Measurements from ENCODE around the gene TIPIN. TPM values are rescaled to one million over a fixed set of nuclear protein-coding genes. Genes with fewer than 3 reads are reported as not detected.
"Not testable (repeated sequence)": the region's sequence is repeated elsewhere in the genome, so short reads cannot be mapped to it uniquely, and the experiment has no call there.

Gene TIPIN
- polyA plus RNA-seq, 2 donors: 6.3 to 7.7 TPM

DNA sequence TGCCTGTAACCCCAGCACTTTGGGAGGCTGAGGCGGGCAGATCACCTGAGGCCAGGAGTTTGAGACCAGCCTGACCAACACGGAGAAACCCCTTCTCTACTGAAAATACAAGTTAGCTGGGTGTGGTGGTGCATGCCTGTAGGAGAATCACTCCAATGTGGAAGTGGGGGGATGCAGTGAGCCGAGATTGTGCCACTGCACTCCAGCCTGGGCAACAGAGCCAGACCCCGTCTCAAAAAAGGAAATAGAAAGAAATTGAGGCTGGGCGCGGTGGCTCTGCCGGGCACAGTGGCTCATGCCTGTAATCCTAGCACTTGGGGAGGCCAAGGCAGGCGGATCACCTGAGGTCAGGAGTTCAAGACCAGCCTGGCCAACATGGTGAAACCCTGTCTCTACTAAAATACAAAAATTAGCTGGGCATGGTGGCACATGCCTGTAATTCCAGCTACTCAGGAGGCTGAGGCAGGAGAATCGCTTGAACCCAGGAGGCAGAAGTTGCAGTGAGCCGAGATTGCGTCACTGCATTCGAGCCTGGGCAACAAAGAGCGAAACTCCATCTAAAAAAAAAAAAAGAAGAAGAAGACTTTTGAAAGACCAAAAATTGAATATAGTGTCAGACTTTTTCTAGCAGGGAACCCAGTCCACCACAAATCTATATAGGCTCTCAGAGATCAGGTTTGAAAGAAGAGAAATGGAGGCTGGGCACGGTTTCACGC lies 5.4 kb upstream of the TIPIN start:
- H3K27me3 ChIP-seq (ENCODE audit: control insufficient read depth in 1 of 2, insufficient read depth in 2 of 2, low read length in 2 of 2); H3K4me1 ChIP-seq (ENCODE audit: control insufficient read depth in 2 of 2, insufficient read depth in 2 of 2, low read length in 1 of 2); H3K4me3 ChIP-seq (ENCODE audit: low read depth in 1 of 2, low read length in 2 of 2); H3K9me3 ChIP-seq (ENCODE audit: control insufficient read depth in 2 of 2, insufficient read depth in 1 of 2, low read depth in 1 of 2, low read length in 1 of 2); H3K36me3 ChIP-seq (ENCODE audit: control insufficient read depth in 2 of 2, insufficient read depth in 2 of 2, low read length in 1 of 2); H3K27ac ChIP-seq (ENCODE audit: low read depth in 2 of 2, low read length in 1 of 2): not testable (repeated sequence)
- 84 to 88% methylated on average over 15 of the region's 15 CpGs for WGBS, 2 donors

DNA sequence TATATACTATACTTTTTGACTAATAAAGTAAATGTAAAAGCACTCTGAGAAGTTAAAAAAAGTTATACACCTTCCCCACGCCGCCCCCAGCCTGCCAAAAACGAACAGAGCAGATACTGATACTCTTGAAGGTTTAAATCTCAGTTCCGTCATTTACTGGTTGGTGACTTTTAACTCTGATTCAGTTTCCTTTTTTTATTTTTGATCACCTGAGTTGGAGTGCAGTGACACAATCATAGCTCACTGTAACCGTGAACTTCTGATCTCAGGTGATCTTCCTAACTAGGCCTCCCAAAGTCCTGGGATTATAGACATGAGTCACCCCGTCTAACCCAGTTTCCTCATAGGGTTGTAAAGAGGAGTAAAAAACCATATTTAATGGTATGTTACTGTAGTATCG lies 3.3 kb upstream of the TIPIN start:
- H3K9me3 ChIP-seq (ENCODE audit: control insufficient read depth in 2 of 2, insufficient read depth in 1 of 2, low read depth in 1 of 2, low read length in 1 of 2): no peaks in the 10 kb centered on the region
- no peaks in the 10 kb centered on the region for H3K36me3 ChIP-seq (ENCODE audit: control insufficient read depth in 2 of 2, insufficient read depth in 2 of 2, low read length in 1 of 2)
- peak overlapping the region; percentile 80 to 88 for H3K27ac ChIP-seq (ENCODE audit: low read depth in 2 of 2, low read length in 1 of 2)

DNA sequence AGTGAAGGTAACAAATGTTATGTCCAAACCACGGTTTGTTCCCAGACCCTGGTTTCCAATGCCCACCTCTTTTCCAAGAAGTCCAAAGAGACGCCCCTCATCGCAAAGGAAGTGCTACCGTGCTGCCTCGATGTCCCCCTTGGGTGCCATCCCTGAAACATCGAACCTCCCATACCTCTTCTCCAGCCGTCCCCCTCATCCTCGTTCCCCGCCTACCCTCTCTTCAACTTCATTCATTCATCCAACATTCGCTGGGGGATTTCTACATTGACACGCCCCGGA lies 467 bp downstream of the TIPIN start:
- H3K4me3 ChIP-seq (ENCODE audit: low read depth in 1 of 2, low read length in 2 of 2): peak overlapping the region; percentile 67 to 74
- H3K36me3 ChIP-seq (ENCODE audit: control insufficient read depth in 2 of 2, insufficient read depth in 2 of 2, low read length in 1 of 2): no peaks in the 10 kb centered on the region
- no peaks in the 10 kb centered on the region for H3K9me3 ChIP-seq (ENCODE audit: control insufficient read depth in 2 of 2, insufficient read depth in 1 of 2, low read depth in 1 of 2, low read length in 1 of 2)
- no peaks in the 10 kb centered on the region for H3K27me3 ChIP-seq (ENCODE audit: control insufficient read depth in 1 of 2, insufficient read depth in 2 of 2, low read length in 2 of 2)
- peaks cover 0 to 2% of the 10 kb centered on the region in 2 donors for H3K4me1 ChIP-seq (ENCODE audit: control insufficient read depth in 2 of 2, insufficient read depth in 2 of 2, low read length in 1 of 2)
- H3K27ac ChIP-seq (ENCODE audit: low read depth in 2 of 2, low read length in 1 of 2): peak overlapping the region; percentile 75 to 86
- WGBS, 2 donors: 2% methylated on average over 12 of the region's 12 CpGs

More for the DNA sequence above, 3.3 kb upstream of the TIPIN start:
- Histone ChIP-seq H3K4me1 (ENCODE audit: control insufficient read depth in 2 of 2, insufficient read depth in 2 of 2, low read length in 1 of 2) (peaks cover 0 to 2% of the 10 kb centered on the region in 2 donors), H3K4me3 (ENCODE audit: low read depth in 1 of 2, low read length in 2 of 2) (no peak overlapping the region), H3K27me3 (ENCODE audit: control insufficient read depth in 1 of 2, insufficient read depth in 2 of 2, low read length in 2 of 2) (no peaks in the 10 kb centered on the region)
- 66 to 67% methylated on average over 7 of the region's 7 CpGs for WGBS, 2 donors

DNA sequence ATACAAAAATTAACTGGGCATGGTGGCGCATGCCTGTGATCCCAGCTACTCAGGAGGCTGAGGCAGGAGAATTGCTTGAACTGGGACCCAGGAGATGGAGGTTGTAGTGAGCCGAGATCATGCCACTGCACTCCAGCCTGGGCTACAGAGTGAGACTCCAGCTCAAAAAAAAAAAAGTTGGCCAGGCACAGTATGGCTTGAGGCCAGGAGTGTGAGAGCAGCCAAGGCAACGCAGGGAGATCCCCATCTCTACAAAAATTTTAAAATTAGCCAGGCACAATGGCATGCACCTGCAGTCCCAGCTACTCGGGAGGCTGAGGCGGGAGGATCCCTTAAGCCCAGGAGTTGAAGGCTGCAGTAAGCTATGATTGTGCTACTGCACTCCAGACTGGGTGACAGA lies 8.0 kb downstream of the TIPIN start:
- H3K9me3 ChIP-seq (ENCODE audit: control insufficient read depth in 2 of 2, insufficient read depth in 1 of 2, low read depth in 1 of 2, low read length in 1 of 2); H3K27me3 ChIP-seq (ENCODE audit: control insufficient read depth in 1 of 2, insufficient read depth in 2 of 2, low read length in 2 of 2); H3K27ac ChIP-seq (ENCODE audit: low read depth in 2 of 2, low read length in 1 of 2); H3K4me1 ChIP-seq (ENCODE audit: control insufficient read depth in 2 of 2, insufficient read depth in 2 of 2, low read length in 1 of 2); H3K4me3 ChIP-seq (ENCODE audit: low read depth in 1 of 2, low read length in 2 of 2); H3K36me3 ChIP-seq (ENCODE audit: control insufficient read depth in 2 of 2, insufficient read depth in 2 of 2, low read length in 1 of 2): not testable (repeated sequence)
- WGBS, 2 donors: 46 to 52% methylated on average over 5 of the region's 5 CpGs

DNA sequence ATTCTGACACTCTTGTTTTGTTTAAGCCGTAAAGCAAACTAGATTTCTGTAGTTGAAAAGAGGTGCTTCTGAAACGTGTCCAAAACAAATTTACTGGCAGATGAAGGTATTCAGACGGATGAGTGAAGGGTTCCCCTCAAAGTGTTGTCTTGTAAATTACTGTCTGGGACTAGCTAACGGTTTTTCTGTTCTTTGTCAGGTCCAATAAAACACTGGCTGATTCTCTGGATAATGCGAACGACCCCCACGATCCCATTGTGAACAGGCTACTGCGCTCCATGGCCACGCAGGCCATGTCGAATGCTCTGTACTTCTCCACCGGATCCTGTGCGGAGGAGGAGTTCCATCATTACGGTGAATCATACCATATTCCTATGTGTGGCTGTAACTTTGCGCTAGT lies 27.7 kb downstream of the TIPIN start:
- no peak overlapping the region for H3K27ac ChIP-seq (ENCODE audit: low read depth in 2 of 2, low read length in 1 of 2)
- H3K27me3 ChIP-seq (ENCODE audit: control insufficient read depth in 1 of 2, insufficient read depth in 2 of 2, low read length in 2 of 2): no peaks in the 10 kb centered on the region
- peaks cover 6 to 13% of the 10 kb centered on the region in 2 donors for H3K36me3 ChIP-seq (ENCODE audit: control insufficient read depth in 2 of 2, insufficient read depth in 2 of 2, low read length in 1 of 2)
- no peaks in the 10 kb centered on the region for H3K9me3 ChIP-seq (ENCODE audit: control insufficient read depth in 2 of 2, insufficient read depth in 1 of 2, low read depth in 1 of 2, low read length in 1 of 2)
- WGBS, 2 donors: 91 to 94% methylated on average over 14 of the region's 14 CpGs
- no peaks in the 10 kb centered on the region for H3K4me1 ChIP-seq (ENCODE audit: control insufficient read depth in 2 of 2, insufficient read depth in 2 of 2, low read length in 1 of 2)
- H3K4me3 ChIP-seq (ENCODE audit: low read depth in 1 of 2, low read length in 2 of 2): no peak overlapping the region

DNA sequence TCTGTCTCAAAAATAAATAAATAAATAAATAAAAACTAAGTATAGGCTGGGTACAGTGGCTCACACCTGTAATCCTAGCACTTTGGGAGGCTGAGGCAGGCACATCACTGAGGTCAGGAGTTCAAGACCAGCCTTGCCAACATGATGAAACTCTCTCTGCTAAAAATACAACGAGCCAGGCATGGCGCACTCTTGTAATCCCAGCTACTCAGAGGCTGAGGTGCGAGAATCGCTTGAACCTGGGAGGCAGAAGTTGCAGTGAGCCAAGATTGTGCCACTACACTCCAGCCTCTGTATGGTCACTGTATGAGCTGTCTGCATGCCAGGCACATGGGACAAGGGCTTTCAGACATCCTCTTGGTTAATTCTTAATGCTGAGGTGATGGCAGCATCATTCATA lies 28.7 kb downstream of the TIPIN start:
- no peak overlapping the region for H3K4me3 ChIP-seq (ENCODE audit: low read depth in 1 of 2, low read length in 2 of 2)
- no peaks in the 10 kb centered on the region for H3K4me1 ChIP-seq (ENCODE audit: control insufficient read depth in 2 of 2, insufficient read depth in 2 of 2, low read length in 1 of 2)
- no peaks in the 10 kb centered on the region for H3K27me3 ChIP-seq (ENCODE audit: control insufficient read depth in 1 of 2, insufficient read depth in 2 of 2, low read length in 2 of 2)
- WGBS, 2 donors: 92 to 94% methylated on average over 4 of the region's 4 CpGs
- peaks cover 6 to 19% of the 10 kb centered on the region in 2 donors for H3K36me3 ChIP-seq (ENCODE audit: control insufficient read depth in 2 of 2, insufficient read depth in 2 of 2, low read length in 1 of 2)
- H3K27ac ChIP-seq (ENCODE audit: low read depth in 2 of 2, low read length in 1 of 2): no peak overlapping the region
- H3K9me3 ChIP-seq (ENCODE audit: control insufficient read depth in 2 of 2, insufficient read depth in 1 of 2, low read depth in 1 of 2, low read length in 1 of 2): no peaks in the 10 kb centered on the region

DNA sequence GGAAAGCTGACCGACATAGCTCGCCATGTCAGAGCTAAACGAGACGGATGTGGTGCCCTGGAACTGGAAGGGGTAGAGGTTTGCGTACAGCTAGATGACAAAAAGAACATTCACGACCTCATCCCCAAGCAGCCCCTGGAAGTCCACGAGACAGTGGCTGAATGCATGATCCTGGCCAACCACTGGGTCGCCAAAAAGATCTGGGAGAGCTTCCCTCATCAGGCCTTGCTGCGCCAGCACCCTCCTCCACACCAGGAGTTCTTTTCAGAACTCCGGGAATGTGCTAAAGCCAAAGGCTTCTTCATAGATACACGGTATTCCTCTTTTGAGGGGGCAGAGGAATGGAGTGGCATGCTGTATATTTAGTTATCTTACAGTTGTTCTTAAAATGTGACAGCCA lies 30.4 kb downstream of the TIPIN start:
- WGBS, 2 donors: 92 to 94% methylated on average over 11 of the region's 11 CpGs
- H3K4me3 ChIP-seq (ENCODE audit: low read depth in 1 of 2, low read length in 2 of 2): no peak overlapping the region
- no peaks in the 10 kb centered on the region for H3K27me3 ChIP-seq (ENCODE audit: control insufficient read depth in 1 of 2, insufficient read depth in 2 of 2, low read length in 2 of 2)
- no peaks in the 10 kb centered on the region for H3K9me3 ChIP-seq (ENCODE audit: control insufficient read depth in 2 of 2, insufficient read depth in 1 of 2, low read depth in 1 of 2, low read length in 1 of 2)
- no peaks in the 10 kb centered on the region for H3K4me1 ChIP-seq (ENCODE audit: control insufficient read depth in 2 of 2, insufficient read depth in 2 of 2, low read length in 1 of 2)
- H3K36me3 ChIP-seq (ENCODE audit: control insufficient read depth in 2 of 2, insufficient read depth in 2 of 2, low read length in 1 of 2): peaks cover 7 to 19% of the 10 kb centered on the region in 2 donors
- no peak overlapping the region for H3K27ac ChIP-seq (ENCODE audit: low read depth in 2 of 2, low read length in 1 of 2)

DNA sequence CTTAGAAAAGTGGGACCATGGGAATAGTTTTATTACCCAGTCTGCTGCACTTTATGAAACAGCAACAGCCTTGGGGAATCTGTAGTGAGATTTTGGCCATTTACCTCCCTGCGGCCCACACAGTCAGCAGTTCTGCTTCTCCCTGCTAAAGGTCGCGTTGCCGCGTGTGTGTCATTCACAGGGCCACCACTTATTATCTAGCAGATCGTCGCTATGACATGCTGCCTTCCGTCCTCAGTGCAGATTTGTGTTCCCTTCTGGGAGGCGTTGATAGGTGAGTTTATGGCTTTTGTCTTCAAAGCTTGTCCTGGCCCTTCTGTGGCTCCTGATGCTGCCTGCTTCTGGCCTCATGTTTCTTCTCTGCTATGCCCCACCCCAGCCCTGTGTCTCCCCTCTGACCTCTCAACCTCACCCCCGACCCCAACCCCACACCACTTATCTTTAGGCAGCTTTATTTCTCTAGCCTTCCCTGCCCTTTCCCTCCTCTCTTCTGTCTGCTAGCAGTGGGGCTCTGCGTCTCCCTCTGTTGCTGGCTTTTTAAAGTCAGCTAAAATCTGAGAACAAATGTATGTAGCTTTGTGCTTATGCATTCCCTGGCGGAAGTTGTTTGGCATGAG lies 33.1 kb downstream of the TIPIN start:
- WGBS, 2 donors: 83 to 87% methylated on average over 12 of the region's 12 CpGs
- Histone ChIP-seq H3K9me3 (ENCODE audit: control insufficient read depth in 2 of 2, insufficient read depth in 1 of 2, low read depth in 1 of 2, low read length in 1 of 2) (no peaks in the 10 kb centered on the region), H3K36me3 (ENCODE audit: control insufficient read depth in 2 of 2, insufficient read depth in 2 of 2, low read length in 1 of 2) (peaks cover 11 to 22% of the 10 kb centered on the region in 2 donors), H3K27me3 (ENCODE audit: control insufficient read depth in 1 of 2, insufficient read depth in 2 of 2, low read length in 2 of 2) (no peaks in the 10 kb centered on the region), H3K4me1 (ENCODE audit: control insufficient read depth in 2 of 2, insufficient read depth in 2 of 2, low read length in 1 of 2) (no peaks in the 10 kb centered on the region), H3K4me3 (ENCODE audit: low read depth in 1 of 2, low read length in 2 of 2) (no peak overlapping the region), H3K27ac (ENCODE audit: low read depth in 2 of 2, low read length in 1 of 2) (no peak overlapping the region)

DNA sequence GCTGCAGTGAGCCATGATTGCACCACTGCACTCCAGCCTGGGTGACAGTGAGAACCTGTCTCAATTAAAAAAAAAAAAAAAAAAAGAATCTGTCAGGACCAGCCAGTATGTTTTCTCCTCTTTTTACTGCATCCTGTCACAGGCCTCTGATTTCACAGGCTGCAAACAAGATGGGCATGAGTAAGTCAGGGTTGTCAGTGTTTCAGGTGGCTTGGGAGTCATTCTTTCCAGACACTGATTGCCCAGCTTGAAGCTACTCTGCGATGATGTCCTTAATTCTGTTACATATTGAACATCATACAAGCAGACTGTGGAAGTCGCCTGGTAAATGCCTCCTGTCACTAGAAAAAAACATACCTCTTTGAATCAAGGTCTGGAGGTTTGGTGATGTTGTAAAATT lies 44.3 kb downstream of the TIPIN start:
- 91 to 93% methylated on average over 2 of the region's 2 CpGs for WGBS, 2 donors
- Histone ChIP-seq H3K27me3 (ENCODE audit: control insufficient read depth in 1 of 2, insufficient read depth in 2 of 2, low read length in 2 of 2) (no peaks in the 10 kb centered on the region), H3K4me3 (ENCODE audit: low read depth in 1 of 2, low read length in 2 of 2) (no peak overlapping the region), H3K36me3 (ENCODE audit: control insufficient read depth in 2 of 2, insufficient read depth in 2 of 2, low read length in 1 of 2) (peaks cover 11 to 14% of the 10 kb centered on the region in 2 donors), H3K4me1 (ENCODE audit: control insufficient read depth in 2 of 2, insufficient read depth in 2 of 2, low read length in 1 of 2) (no peaks in the 10 kb centered on the region), H3K9me3 (ENCODE audit: control insufficient read depth in 2 of 2, insufficient read depth in 1 of 2, low read depth in 1 of 2, low read length in 1 of 2) (no peaks in the 10 kb centered on the region), H3K27ac (ENCODE audit: low read depth in 2 of 2, low read length in 1 of 2) (no peak overlapping the region)

DNA sequence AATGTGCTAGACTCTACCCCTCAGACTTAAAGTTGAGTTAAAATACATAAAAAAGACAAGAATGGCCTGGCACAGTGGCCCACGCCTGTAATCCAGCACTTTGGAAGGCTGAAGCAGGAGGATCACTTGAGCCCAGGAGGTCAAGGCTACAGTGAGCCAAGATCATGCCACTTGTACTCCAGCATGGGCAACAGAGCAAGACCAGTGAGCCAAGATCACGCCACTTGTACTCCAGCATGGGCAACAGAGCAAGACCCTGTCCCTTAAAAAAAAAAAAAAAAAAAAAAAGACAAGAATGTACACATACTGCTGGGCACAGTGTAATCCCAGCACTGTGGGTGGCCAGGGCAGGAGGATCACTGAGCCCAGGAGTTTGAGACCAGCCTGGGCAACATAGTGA lies 45.7 kb downstream of the TIPIN start:
- no peak overlapping the region for H3K4me3 ChIP-seq (ENCODE audit: low read depth in 1 of 2, low read length in 2 of 2)
- H3K9me3 ChIP-seq (ENCODE audit: control insufficient read depth in 2 of 2, insufficient read depth in 1 of 2, low read depth in 1 of 2, low read length in 1 of 2): no peaks in the 10 kb centered on the region
- no peaks in the 10 kb centered on the region for H3K27me3 ChIP-seq (ENCODE audit: control insufficient read depth in 1 of 2, insufficient read depth in 2 of 2, low read length in 2 of 2)
- 92 to 97% methylated on average over 2 of the region's 2 CpGs for WGBS, 2 donors
- H3K4me1 ChIP-seq (ENCODE audit: control insufficient read depth in 2 of 2, insufficient read depth in 2 of 2, low read length in 1 of 2): no peaks in the 10 kb centered on the region
- peaks cover 9 to 15% of the 10 kb centered on the region in 2 donors for H3K36me3 ChIP-seq (ENCODE audit: control insufficient read depth in 2 of 2, insufficient read depth in 2 of 2, low read length in 1 of 2)
- no peak overlapping the region for H3K27ac ChIP-seq (ENCODE audit: low read depth in 2 of 2, low read length in 1 of 2)
